Activated naive CD4-positive, alpha-beta T cell treated with anti-CD3 and anti-CD28 coated beads, Interleukin-2, amount 10 ng/mL, durations not matched to agents 7 days and 5 days (primary cell): ENCODE results near the gene PKIG.
"Not testable (repeated sequence)": the region's sequence is repeated elsewhere in the genome, so short reads cannot be mapped to it uniquely, and the experiment has no call there.

Experiments
- CTCF ChIA-PET: fragments of 350-600 bp; sonication (Branson Sonifier 250); formaldehyde crosslinking; loops from one replicate; lab custom pipeline; 2021; ENCODE audit warnings: antibody characterized with exemption; lab: Charles Lee
- DNase-seq: peaks from one replicate; pipeline ENCODE4 v3.0.0-alpha.2; 2020
- H3K27ac Mint-ChIP-seq: one replicate; pipeline ENCODE4 v1.8.0; 2021; ENCODE audit warnings: mild to moderate bottlenecking, moderate library complexity, mixed read lengths
- H3K27me3 Mint-ChIP-seq: one replicate; pipeline ENCODE4 v1.8.0; 2021; ENCODE audit warnings: mild to moderate bottlenecking, mixed read lengths
- H3K36me3 Mint-ChIP-seq: one replicate; pipeline ENCODE4 v1.8.0; 2021; ENCODE audit warnings: mixed read lengths
- H3K4me1 Mint-ChIP-seq: one replicate; pipeline ENCODE4 v1.8.0; 2021; ENCODE audit warnings: mixed read lengths
- H3K4me3 Mint-ChIP-seq: one replicate; pipeline ENCODE4 v1.8.0; 2021; ENCODE audit warnings: mild to moderate bottlenecking, moderate library complexity, mixed read lengths
- H3K9me3 Mint-ChIP-seq: one replicate; pipeline ENCODE4 v1.8.0; 2021; ENCODE audit warnings: mixed read lengths

PKIG gene

GRCh38 chr20:44648579-44648978 is 66.2 kb downstream of the PKIG start:
- peaks cover 30% of the 10 kb centered on the region for H3K36me3 Mint-ChIP-seq
- peak overlapping the region; percentile 93 for H3K27ac Mint-ChIP-seq
- peaks cover 2% of the 10 kb centered on the region for H3K9me3 Mint-ChIP-seq
- H3K4me3 Mint-ChIP-seq = peak overlapping the region; percentile 83
- peaks cover 84% of the 10 kb centered on the region for H3K4me1 Mint-ChIP-seq
- CTCF ChIA-PET = interaction anchor here (1.0 to 3.4 kb wide), 2 partner anchors 18 to 34 kb away, joined by 3 to 23 read pairs; no protein-coding TSS in a partner anchor
- no peak for DNase-seq
- H3K27me3 Mint-ChIP-seq = no peaks in the 10 kb centered on the region

- Mint-ChIP-seq H3K27ac (peak overlapping the region; percentile 93), H3K27me3 (no peaks in the 10 kb centered on the region), H3K9me3 (peaks cover 2% of the 10 kb centered on the region), H3K36me3 (peaks cover 31% of the 10 kb centered on the region), H3K4me3 (peak overlapping the region; percentile 83), H3K4me1 (peaks cover 82% of the 10 kb centered on the region)
- no peak for DNase-seq
- CTCF ChIA-PET = interaction anchor here (1.0 to 3.4 kb wide), 3 partner anchors 9 to 34 kb away, joined by 3 to 23 read pairs (median 3); no protein-coding TSS in a partner anchor
Observed at GRCh38 chr20:44649126-44649525, 66.7 kb downstream of the PKIG start.

GRCh38 chr20:44649976-44650375 is 67.6 kb downstream of the PKIG start:
- Mint-ChIP-seq H3K27me3 (no peaks in the 10 kb centered on the region), H3K4me3 (peak overlapping the region; percentile 83), H3K27ac (peak overlapping the region; percentile 88), H3K4me1 (peaks cover 74% of the 10 kb centered on the region), H3K9me3 (peaks cover 6% of the 10 kb centered on the region), H3K36me3 (peaks cover 36% of the 10 kb centered on the region)
- no peak for DNase-seq
- CTCF ChIA-PET = interaction anchor here (0.7 to 3.4 kb wide), 6 partner anchors 8 to 83 kb away, joined by 3 to 23 read pairs (median 5); no protein-coding TSS in a partner anchor

DNA sequence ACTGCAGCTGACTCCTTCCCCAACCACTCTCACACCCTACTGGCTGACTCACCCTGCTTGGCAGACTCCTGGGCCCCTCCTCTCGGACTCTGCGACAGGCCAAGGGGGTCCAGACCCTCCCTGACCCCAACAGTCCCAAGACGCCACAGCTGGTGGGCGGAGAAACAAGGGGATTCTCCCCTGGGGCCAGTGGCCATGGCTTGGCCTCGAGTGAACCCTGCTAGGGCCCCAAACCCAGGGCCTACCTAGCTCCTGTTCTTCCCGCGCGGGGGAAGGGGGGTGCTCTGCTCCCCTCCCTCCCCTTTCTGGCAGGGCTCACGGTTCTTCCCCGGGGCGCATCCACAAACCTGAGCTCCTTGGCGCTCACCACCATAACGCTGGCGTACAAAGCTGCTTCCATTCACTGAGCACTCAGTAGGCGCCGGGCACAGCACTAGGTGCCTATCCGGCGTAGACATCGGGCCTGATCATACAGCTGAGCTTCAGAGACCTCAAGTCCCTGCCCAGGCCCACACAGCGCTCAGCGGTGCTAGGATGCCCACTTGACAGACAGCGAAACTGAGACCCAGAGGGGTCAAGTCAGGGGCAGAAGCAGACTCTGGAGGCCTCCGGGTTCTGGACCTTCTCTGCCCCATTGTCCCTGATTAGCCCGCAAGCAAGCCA is 68.5 kb downstream of the PKIG start:
- Mint-ChIP-seq H3K27ac (peak overlapping the region; percentile 88), H3K36me3 (peaks cover 35% of the 10 kb centered on the region), H3K4me1 (peaks cover 65% of the 10 kb centered on the region), H3K9me3 (peaks cover 6% of the 10 kb centered on the region), H3K4me3 (peak overlapping the region; percentile 83), H3K27me3 (no peaks in the 10 kb centered on the region)
- DNase-seq = peak; percentile 65
- CTCF ChIA-PET = interaction anchor here (0.5 to 3.4 kb wide), 7 partner anchors 13 to 82 kb away, joined by 3 to 23 read pairs (median 4); no protein-coding TSS in a partner anchor

DNA sequence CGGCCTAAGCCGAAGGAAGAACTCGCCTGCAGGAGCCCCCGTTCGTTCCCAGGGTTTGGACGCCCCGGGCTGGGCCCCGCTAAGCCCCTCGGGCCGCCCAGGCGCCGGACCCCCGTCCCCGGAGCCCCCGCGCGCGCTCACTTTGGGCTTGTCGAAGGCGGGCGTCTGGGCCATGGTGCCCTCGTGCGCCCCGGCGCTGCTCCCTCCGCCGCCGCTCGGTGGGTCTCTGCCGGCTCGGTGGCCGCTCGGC is 69.0 kb downstream of the PKIG start:
- Mint-ChIP-seq H3K36me3 (peaks cover 34% of the 10 kb centered on the region), H3K4me3 (peak overlapping the region; percentile 83), H3K4me1 (peaks cover 62% of the 10 kb centered on the region), H3K27me3 (no peaks in the 10 kb centered on the region), H3K27ac (peak overlapping the region; percentile 88), H3K9me3 (peaks cover 6% of the 10 kb centered on the region)
- CTCF ChIA-PET = interaction anchor here (1.3 to 3.4 kb wide), 3 partner anchors 13 to 82 kb away, joined by 3 to 23 read pairs (median 6); no protein-coding TSS in a partner anchor
- no peak for DNase-seq

DNA sequence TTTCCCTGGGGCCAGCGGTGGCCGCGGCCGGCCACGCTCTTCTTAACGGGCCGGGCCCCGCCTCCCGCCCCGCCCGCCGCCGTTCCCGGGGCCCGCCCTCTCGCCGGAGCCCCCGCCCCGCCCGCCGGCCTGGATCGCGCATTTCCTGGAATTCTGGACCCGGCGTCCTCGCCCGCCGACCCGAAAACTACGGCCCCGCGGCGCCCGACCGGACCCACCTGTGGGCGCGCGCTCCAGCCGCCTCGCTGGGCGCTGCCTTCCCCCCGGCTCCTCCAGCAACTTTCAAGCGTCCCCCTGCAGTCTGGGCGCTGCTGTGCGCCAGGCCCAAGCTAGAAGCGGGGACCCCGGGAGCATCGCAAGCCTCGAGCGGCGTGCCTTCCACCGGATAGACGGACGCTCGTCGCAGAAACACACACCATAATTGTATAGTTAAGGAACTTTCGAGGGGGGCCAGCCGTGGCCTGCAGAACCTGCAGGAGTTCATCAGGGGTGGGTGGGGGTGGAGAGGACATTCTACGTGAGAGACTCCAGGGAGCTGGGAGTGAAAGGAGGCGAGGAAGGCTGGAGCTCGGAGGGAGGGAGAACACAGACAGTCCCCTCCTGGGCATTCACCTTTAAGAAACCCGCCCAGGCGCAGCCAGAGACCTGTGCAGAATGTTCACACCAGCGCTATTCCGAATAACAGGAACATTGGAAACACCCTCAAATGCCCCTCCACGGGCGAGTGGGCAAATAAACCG is 69.5 kb downstream of the PKIG start, which contains the start of gene ADA:
TSS of gene ADA (minus strand) at position 16 of the 740 bp plus-strand sequence. CDS start 92 bp downstream, outside the sequence.
- DNase-seq = peak; percentile 63
- Mint-ChIP-seq H3K36me3 (peaks cover 33% of the 10 kb centered on the region), H3K27ac (peak within 1 kb of the TSS; percentile 90), H3K4me1 (peaks cover 58% of the 10 kb centered on the region), H3K27me3 (no peaks in the 10 kb centered on the region), H3K9me3 (peaks cover 6% of the 10 kb centered on the region), H3K4me3 (peak within 1 kb of the TSS; percentile 83)
- CTCF ChIA-PET = interaction anchor here (1.4 to 3.4 kb wide), 2 partner anchors 31 to 81 kb away, joined by 3 to 23 read pairs; no protein-coding TSS in a partner anchor

DNA sequence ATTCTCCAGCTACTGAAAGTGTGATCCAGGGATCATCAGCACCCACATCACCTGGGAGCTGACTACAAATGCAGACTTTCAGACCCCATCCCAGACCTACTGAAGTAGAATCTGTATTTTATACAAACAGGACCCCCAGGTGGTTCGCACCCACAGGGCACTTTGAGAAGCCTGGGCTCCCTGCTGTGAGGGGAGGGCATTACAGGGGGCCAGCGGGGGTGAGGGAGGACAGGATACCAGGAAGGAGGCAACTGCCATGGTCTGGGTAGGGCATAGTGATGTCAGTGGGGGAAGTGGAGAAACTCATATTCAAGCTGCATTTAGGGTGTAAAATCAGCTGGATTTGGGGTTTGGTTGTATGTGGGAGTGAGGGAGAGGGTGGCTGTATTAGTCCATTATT is 71.2 kb downstream of the PKIG start:
- Mint-ChIP-seq H3K9me3 (peaks cover 7% of the 10 kb centered on the region), H3K4me1 (peaks cover 41% of the 10 kb centered on the region), H3K27me3 (no peaks in the 10 kb centered on the region), H3K36me3 (peaks cover 34% of the 10 kb centered on the region), H3K27ac (peak overlapping the region; percentile 90), H3K4me3 (peak overlapping the region; percentile 83)
- CTCF ChIA-PET = interaction anchor here (1.1 to 1.2 kb wide), 2 partner anchors 32 to 35 kb away, joined by 3 read pairs; no protein-coding TSS in a partner anchor
- DNase-seq = no peak

GRCh38 chr20:44654210-44654609 is 71.8 kb downstream of the PKIG start:
- H3K9me3 Mint-ChIP-seq, H3K27ac Mint-ChIP-seq, H3K4me3 Mint-ChIP-seq, H3K27me3 Mint-ChIP-seq, DNase-seq: not testable (repeated sequence)
- CTCF ChIA-PET = interaction anchor here (1.1 to 1.6 kb wide), 2 partner anchors 18 to 31 kb away, joined by 3 to 4 read pairs; no protein-coding TSS in a partner anchor
- Mint-ChIP-seq H3K4me1 (peaks cover 34% of the 10 kb centered on the region), H3K36me3 (peaks cover 35% of the 10 kb centered on the region)

- Mint-ChIP-seq H3K9me3 (peaks cover 7% of the 10 kb centered on the region), H3K36me3 (peaks cover 43% of the 10 kb centered on the region), H3K27ac (no peak overlapping the region), H3K27me3 (no peaks in the 10 kb centered on the region), H3K4me1 (peaks cover 22% of the 10 kb centered on the region), H3K4me3 (no peak overlapping the region)
- CTCF ChIA-PET = interaction anchor here (1.1 kb wide), 1 partner anchor 27 kb away, joined by 5 read pairs; no protein-coding TSS in a partner anchor
- DNase-seq = no peak
Observed at GRCh38 chr20:44656448-44656847, 74.1 kb downstream of the PKIG start.

GRCh38 chr20:44657875-44658274 is 75.5 kb downstream of the PKIG start:
- no peaks in the 10 kb centered on the region for H3K27me3 Mint-ChIP-seq
- no peak overlapping the region for H3K4me3 Mint-ChIP-seq
- CTCF ChIA-PET = interaction anchor here (1.2 to 1.9 kb wide), 2 partner anchors 8 to 25 kb away, joined by 3 to 6 read pairs; no protein-coding TSS in a partner anchor
- DNase-seq = no peak
- H3K9me3 Mint-ChIP-seq = peaks cover 7% of the 10 kb centered on the region
- H3K36me3 Mint-ChIP-seq = peaks cover 44% of the 10 kb centered on the region
- no peak overlapping the region for H3K27ac Mint-ChIP-seq
- H3K4me1 Mint-ChIP-seq = peaks cover 21% of the 10 kb centered on the region

- Mint-ChIP-seq H3K9me3 (peaks cover 5% of the 10 kb centered on the region), H3K4me3 (no peak overlapping the region), H3K36me3 (peaks cover 39% of the 10 kb centered on the region), H3K27ac (no peak overlapping the region), H3K27me3 (no peaks in the 10 kb centered on the region), H3K4me1 (peaks cover 12% of the 10 kb centered on the region)
- CTCF ChIA-PET = interaction anchor here (1.2 to 1.9 kb wide), 2 partner anchors 9 to 25 kb away, joined by 3 to 6 read pairs; no protein-coding TSS in a partner anchor
- DNase-seq = no peak
Observed at GRCh38 chr20:44658810-44659209, 76.4 kb downstream of the PKIG start.

DNA sequence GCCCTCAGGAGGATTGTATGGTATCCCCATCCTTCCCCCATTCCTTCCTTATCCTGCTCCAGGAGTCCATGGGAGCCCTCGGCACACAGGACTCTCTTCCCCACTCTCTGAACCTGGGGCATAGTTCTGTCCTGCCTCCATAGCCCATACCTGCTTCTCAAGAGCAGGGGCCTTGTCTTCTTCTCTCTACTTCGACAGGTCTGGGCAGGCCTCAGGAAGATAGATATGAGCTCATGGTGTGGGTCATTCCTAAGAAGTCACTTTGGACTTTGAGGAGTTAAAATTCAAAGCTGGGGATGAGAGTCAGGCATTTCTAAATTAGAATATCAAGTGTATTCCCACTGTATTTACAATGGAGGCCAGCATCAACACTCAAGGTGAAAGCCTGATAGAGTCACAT is 77.6 kb downstream of the PKIG start:
- Mint-ChIP-seq H3K9me3 (peaks cover 2% of the 10 kb centered on the region), H3K4me1 (peaks cover 10% of the 10 kb centered on the region), H3K4me3 (no peak overlapping the region), H3K27me3 (no peaks in the 10 kb centered on the region), H3K27ac (no peak overlapping the region), H3K36me3 (peaks cover 35% of the 10 kb centered on the region)
- CTCF ChIA-PET = no interaction called here
- no peak for DNase-seq

DNA sequence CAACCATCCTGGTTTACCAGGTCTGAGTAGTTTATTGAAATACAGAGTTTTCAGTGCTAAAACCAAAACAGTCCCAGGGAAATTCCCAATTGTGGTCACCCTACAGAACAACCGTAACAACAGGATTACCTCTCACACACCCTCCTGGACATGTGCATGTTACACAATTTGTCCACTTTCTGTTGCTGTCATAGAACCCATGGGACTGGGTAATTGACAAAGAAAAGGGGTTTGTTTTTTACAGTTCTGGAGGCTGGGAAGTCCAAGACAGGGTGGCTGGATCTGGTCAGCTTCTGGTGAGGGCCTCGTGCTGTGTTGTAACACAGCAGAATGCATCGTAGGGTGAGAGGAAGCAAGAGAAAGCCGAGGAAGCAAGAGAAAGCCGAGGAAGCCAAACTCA is 78.2 kb downstream of the PKIG start:
- H3K9me3 Mint-ChIP-seq = peaks cover 2% of the 10 kb centered on the region
- CTCF ChIA-PET = no interaction called here
- H3K4me1 Mint-ChIP-seq = peaks cover 10% of the 10 kb centered on the region
- no peaks in the 10 kb centered on the region for H3K27me3 Mint-ChIP-seq
- DNase-seq = no peak
- H3K36me3 Mint-ChIP-seq = peaks cover 35% of the 10 kb centered on the region
- no peak overlapping the region for H3K27ac Mint-ChIP-seq
- H3K4me3 Mint-ChIP-seq = no peak overlapping the region

GRCh38 chr20:44662261-44662660 is 79.9 kb downstream of the PKIG start:
- no peak for DNase-seq
- Mint-ChIP-seq H3K4me3 (no peak overlapping the region), H3K27me3 (no peaks in the 10 kb centered on the region), H3K36me3 (peaks cover 35% of the 10 kb centered on the region), H3K4me1 (peaks cover 14% of the 10 kb centered on the region), H3K27ac (no peak overlapping the region), H3K9me3 (peaks cover 2% of the 10 kb centered on the region)
- CTCF ChIA-PET = interaction anchor here (0.9 kb wide), 1 partner anchor 21 kb away, joined by 3 read pairs; no protein-coding TSS in a partner anchor
